Activated T-helper 2 cell treated with anti-CD3 and anti-CD28 coated beads, Interferon-gamma antibody, Interleukin-2, Interleukin-4, amounts not matched to agents 10 μg/mL and 5 μg/mL and 100 μg/mL, durations not matched to agents 14 hours and 24 hours and 36 hours (primary cell): Measurements from ENCODE around the gene SLC12A2. TPM values are rescaled to one million over a fixed set of nuclear protein-coding genes. Genes with fewer than 3 reads are reported as not detected.
A peak's percentile ranks its signal among the peaks of the same experiment; 100 is the strongest.

ENCODE experiments used
- DNase-seq: peaks from one replicate; pipeline ENCODE4 v3.0.0; 2021; ENCODE audit warnings: low spot score
- H3K27ac Mint-ChIP-seq: one replicate; pipeline ENCODE4 v1.8.0; 2021; ENCODE audit warnings: mixed read lengths
- H3K27me3 Mint-ChIP-seq: one replicate; pipeline ENCODE4 v1.8.0; 2021; ENCODE audit warnings: low read depth, mixed read lengths
- H3K36me3 Mint-ChIP-seq: one replicate; pipeline ENCODE4 v1.8.0; 2021; ENCODE audit warnings: low read depth, mixed read lengths
- H3K4me1 Mint-ChIP-seq: one replicate; pipeline ENCODE4 v1.8.0; 2021; ENCODE audit warnings: low read depth, mixed read lengths
- H3K4me3 Mint-ChIP-seq: one replicate; pipeline ENCODE4 v1.8.0; 2021; ENCODE audit warnings: low read depth, mild to moderate bottlenecking, moderate library complexity, mixed read lengths
- H3K9me3 Mint-ChIP-seq: one replicate; pipeline ENCODE4 v1.8.0; 2021; ENCODE audit warnings: mixed read lengths
- intact Hi-C: fragments of 100-400 bp; cut with micrococcal nuclease; formaldehyde crosslinking; loops from one replicate; pipeline ENCODE4 v1.15.1; 2023
- total RNA-seq: library from RNA; stranded (reverse); gene quantifications from 2 replicates; pipeline ENCODE4 v1.2.3, GENCODE V29; 2022

Gene SLC12A2
- total RNA-seq, 1 donor from 2014 or later = 19.7 TPM

GRCh38 chr5:128081111-128081851 lies 2.3 kb upstream of the SLC12A2 start:
- H3K9me3 Mint-ChIP-seq = no peaks in the 10 kb centered on the region
- DNase-seq = no peak
- intact Hi-C loops = loop anchor here (5.0 to 10.0 kb wide), 5 partner anchors 326 to 1636 kb away; partner anchors contain the start of genes MARCHF3 and PRRC1
- no peaks in the 10 kb centered on the region for H3K27me3 Mint-ChIP-seq
- H3K4me1 Mint-ChIP-seq = peaks cover 45% of the 10 kb centered on the region
- H3K4me3 Mint-ChIP-seq = peak overlapping the region; percentile 90
- H3K27ac Mint-ChIP-seq = peak overlapping the region; percentile 95
- H3K36me3 Mint-ChIP-seq = peaks cover 29% of the 10 kb centered on the region

DNA sequence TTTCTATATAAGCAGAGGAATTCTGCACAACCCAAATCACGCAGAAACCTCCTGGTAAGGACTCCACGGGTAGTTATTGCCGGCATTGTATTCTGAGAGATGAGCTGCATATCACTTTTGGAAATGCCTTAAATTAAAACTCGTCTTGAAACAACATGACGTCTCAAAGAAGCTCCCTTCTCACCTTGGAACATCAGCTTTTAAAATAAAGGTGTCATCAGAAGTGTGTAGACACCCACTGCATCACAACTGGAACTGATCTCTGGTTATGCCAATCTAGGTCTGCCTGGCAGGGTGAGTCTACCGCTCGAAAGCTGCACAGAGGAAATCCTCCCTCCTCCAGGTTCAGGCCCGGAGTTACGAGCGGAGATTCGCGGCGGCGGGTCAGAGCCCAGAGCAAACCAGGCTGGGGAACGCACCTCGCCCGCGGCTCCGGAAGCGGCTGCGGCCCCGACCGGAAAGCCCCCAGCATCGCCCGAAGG lies 974 bp upstream of the SLC12A2 start:
- Mint-ChIP-seq H3K4me1 (peaks cover 54% of the 10 kb centered on the region), H3K4me3 (peak overlapping the region; percentile 90), H3K36me3 (peaks cover 37% of the 10 kb centered on the region), H3K27me3 (no peaks in the 10 kb centered on the region), H3K27ac (peak overlapping the region; percentile 95), H3K9me3 (no peaks in the 10 kb centered on the region)
- intact Hi-C loops = loop anchor here (1.0 to 10.0 kb wide), 7 partner anchors 174 to 1638 kb away; partner anchors contain the start of genes MARCHF3 and PRRC1
- no peak for DNase-seq

- Mint-ChIP-seq H3K36me3 (peaks cover 45% of the 10 kb centered on the region), H3K4me1 (peaks cover 54% of the 10 kb centered on the region), H3K9me3 (no peaks in the 10 kb centered on the region), H3K27ac (no peak overlapping the region), H3K4me3 (no peak overlapping the region), H3K27me3 (no peaks in the 10 kb centered on the region)
- intact Hi-C loops = loop anchor here (1.0 to 10.0 kb wide), 8 partner anchors 113 to 1639 kb away; partner anchors contain the start of genes MARCHF3 and PRRC1
- no peak for DNase-seq
These were observed 253 bp downstream of the SLC12A2 start for GRCh38 chr5:128083811-128084227.

- Mint-ChIP-seq H3K4me3 (peak overlapping the region; percentile 93), H3K27ac (peak overlapping the region; percentile 83), H3K4me1 (peaks cover 49% of the 10 kb centered on the region), H3K9me3 (no peaks in the 10 kb centered on the region), H3K27me3 (no peaks in the 10 kb centered on the region), H3K36me3 (peaks cover 45% of the 10 kb centered on the region)
- DNase-seq = peak; percentile 38
- intact Hi-C loops = loop anchor here (2.0 to 10.0 kb wide), 8 partner anchors 73 to 1640 kb away; partner anchors contain the start of genes ISOC1, MARCHF3 and PRRC1
These were observed 932 bp downstream of the SLC12A2 start for GRCh38 chr5:128084228-128085167.

- H3K4me1 Mint-ChIP-seq = peaks cover 46% of the 10 kb centered on the region
- peak overlapping the region; percentile 93 for H3K4me3 Mint-ChIP-seq
- peaks cover 45% of the 10 kb centered on the region for H3K36me3 Mint-ChIP-seq
- intact Hi-C loops = loop anchor here (2.0 to 10.0 kb wide), 7 partner anchors 72 to 1641 kb away; partner anchors contain the start of genes ISOC1 and PRRC1
- no peak for DNase-seq
- H3K27me3 Mint-ChIP-seq = no peaks in the 10 kb centered on the region
- no peak overlapping the region for H3K27ac Mint-ChIP-seq
- H3K9me3 Mint-ChIP-seq = peaks cover 2% of the 10 kb centered on the region
These were observed 1.8 kb downstream of the SLC12A2 start for GRCh38 chr5:128085413-128085812.

DNA sequence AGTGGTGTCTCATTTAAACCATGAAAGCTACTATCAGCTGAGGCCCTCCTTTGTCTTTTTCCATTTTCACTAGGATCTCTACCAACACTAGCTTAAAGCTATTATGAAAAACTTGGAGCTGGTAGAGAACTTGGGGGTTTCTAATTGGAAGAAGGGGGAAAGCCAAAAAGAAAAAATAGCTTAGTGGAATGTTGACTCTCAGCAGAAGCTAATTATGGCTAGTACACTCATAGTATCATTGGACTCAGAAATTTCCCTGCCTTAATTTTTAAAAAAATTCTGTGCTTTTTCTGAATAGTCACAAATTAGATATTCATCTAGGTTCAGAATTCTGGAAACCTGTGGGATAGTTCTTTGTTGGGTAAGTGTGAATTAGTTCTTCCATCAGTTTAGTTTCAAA lies 8.0 kb downstream of the SLC12A2 start:
- peaks cover 21% of the 10 kb centered on the region for H3K9me3 Mint-ChIP-seq

DNA sequence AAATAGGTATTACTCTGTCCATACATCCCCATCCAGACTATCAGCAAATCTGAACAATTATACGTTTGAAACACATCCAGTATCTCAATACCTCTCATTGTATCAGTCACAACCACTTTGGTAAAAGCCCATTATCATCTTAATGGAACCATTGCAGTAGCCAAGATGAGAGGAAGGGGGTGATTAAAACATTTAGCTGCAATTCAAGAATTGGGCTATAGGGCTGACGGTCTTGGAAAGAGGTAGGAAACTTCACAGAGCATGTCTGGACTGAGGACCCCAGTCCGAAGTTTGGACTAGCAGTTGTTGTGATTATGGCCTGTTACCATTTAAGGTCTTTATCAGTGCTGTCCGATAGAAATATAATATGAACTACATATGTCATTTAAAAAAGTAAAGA lies 8.6 kb downstream of the SLC12A2 start:
- Mint-ChIP-seq H3K36me3 (peaks cover 56% of the 10 kb centered on the region), H3K27ac (no peak overlapping the region), H3K27me3 (no peaks in the 10 kb centered on the region), H3K4me3 (no peak overlapping the region), H3K4me1 (peaks cover 30% of the 10 kb centered on the region), H3K9me3 (peaks cover 25% of the 10 kb centered on the region)
- intact Hi-C loops = no loop called here
- no peak for DNase-seq

More for the DNA sequence above, 8.0 kb downstream of the SLC12A2 start:
- Mint-ChIP-seq H3K36me3 (peaks cover 56% of the 10 kb centered on the region), H3K27me3 (no peaks in the 10 kb centered on the region), H3K4me3 (no peak overlapping the region), H3K27ac (no peak overlapping the region), H3K4me1 (peaks cover 33% of the 10 kb centered on the region)
- intact Hi-C loops = no loop called here
- no peak for DNase-seq

GRCh38 chr5:128093368-128093767 lies 9.8 kb downstream of the SLC12A2 start:
- H3K9me3 Mint-ChIP-seq = peaks cover 37% of the 10 kb centered on the region
- no peak overlapping the region for H3K4me3 Mint-ChIP-seq
- intact Hi-C loops = no loop called here
- no peak for DNase-seq
- H3K4me1 Mint-ChIP-seq = peaks cover 21% of the 10 kb centered on the region
- no peak overlapping the region for H3K27ac Mint-ChIP-seq
- H3K36me3 Mint-ChIP-seq = peaks cover 54% of the 10 kb centered on the region
- no peaks in the 10 kb centered on the region for H3K27me3 Mint-ChIP-seq

DNA sequence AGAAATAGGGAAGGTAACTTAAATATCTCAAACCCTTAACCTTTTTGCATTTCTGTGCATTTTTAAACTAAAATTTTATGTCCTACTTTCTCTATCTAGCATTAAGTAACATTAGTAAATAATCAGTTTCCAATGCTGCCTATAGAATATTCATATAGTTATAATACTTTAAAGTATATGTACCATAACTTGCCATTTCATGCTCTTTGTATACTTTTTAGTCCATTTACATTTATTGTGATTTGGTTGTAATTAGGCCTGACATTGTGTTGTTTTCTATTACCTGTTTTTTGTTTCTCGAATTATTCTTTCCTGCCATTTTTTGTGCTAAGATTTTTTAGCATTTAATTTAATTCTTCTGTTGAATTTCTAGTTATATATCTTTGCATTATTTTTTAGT lies 13.7 kb downstream of the SLC12A2 start:
- Mint-ChIP-seq H3K4me1 (peaks cover 13% of the 10 kb centered on the region), H3K4me3 (no peak overlapping the region), H3K27me3 (no peaks in the 10 kb centered on the region), H3K9me3 (peaks cover 39% of the 10 kb centered on the region), H3K36me3 (peaks cover 44% of the 10 kb centered on the region), H3K27ac (no peak overlapping the region)
- DNase-seq = no peak
- intact Hi-C loops = no loop called here

GRCh38 chr5:128097781-128098180 lies 14.2 kb downstream of the SLC12A2 start:
- DNase-seq = no peak
- no peak overlapping the region for H3K4me3 Mint-ChIP-seq
- H3K4me1 Mint-ChIP-seq = peaks cover 12% of the 10 kb centered on the region
- peaks cover 41% of the 10 kb centered on the region for H3K36me3 Mint-ChIP-seq
- intact Hi-C loops = no loop called here
- no peaks in the 10 kb centered on the region for H3K27me3 Mint-ChIP-seq
- no peak overlapping the region for H3K27ac Mint-ChIP-seq
- H3K9me3 Mint-ChIP-seq = peaks cover 39% of the 10 kb centered on the region

DNA sequence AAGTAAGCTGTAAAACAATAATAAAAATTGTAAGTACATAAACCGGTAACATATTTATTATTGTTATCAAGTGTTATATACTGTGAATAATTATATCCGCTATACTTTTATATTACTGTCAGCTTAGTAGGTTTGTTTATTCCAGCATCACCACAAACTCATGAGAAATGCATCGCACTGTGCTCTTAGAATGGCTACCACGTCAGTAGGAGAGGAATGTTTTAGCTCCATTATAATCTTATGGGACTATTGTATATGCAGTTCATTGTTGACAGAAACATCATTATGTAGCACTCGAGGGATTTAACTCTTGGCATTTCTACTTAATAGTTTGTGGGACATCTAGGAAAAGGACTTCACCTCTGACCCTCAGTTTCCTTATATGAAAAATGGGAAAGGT lies 16.4 kb downstream of the SLC12A2 start:
- Mint-ChIP-seq H3K9me3 (peaks cover 33% of the 10 kb centered on the region), H3K4me1 (no peaks in the 10 kb centered on the region), H3K27me3 (no peaks in the 10 kb centered on the region), H3K36me3 (peaks cover 31% of the 10 kb centered on the region), H3K27ac (no peak overlapping the region), H3K4me3 (no peak overlapping the region)
- intact Hi-C loops = no loop called here
- no peak for DNase-seq

GRCh38 chr5:128100860-128101557 lies 17.4 kb downstream of the SLC12A2 start:
- peaks cover 26% of the 10 kb centered on the region for H3K9me3 Mint-ChIP-seq
- H3K27ac Mint-ChIP-seq = no peak overlapping the region

More at GRCh38 chr5:128100860-128101557, 17.4 kb downstream of the SLC12A2 start:
- Mint-ChIP-seq H3K4me1 (no peaks in the 10 kb centered on the region), H3K4me3 (no peak overlapping the region), H3K36me3 (peaks cover 28% of the 10 kb centered on the region), H3K27me3 (no peaks in the 10 kb centered on the region)
- intact Hi-C loops = no loop called here
- DNase-seq = no peak
